Left colon (tissue), 2 donors: Measurements from ENCODE around the gene NOG. TPM values are rescaled to one million over a fixed set of nuclear protein-coding genes. Genes with fewer than 3 reads are reported as not detected.
A peak's percentile ranks its signal among the peaks of the same experiment; 100 is the strongest.

Experiments used
- ATAC-seq: fragments of 200-7000 bp; cut with Tn5 transposase; one replicate; pipeline ENCODE4 v1.9.1; 2020; ENCODE audit warnings: mild to moderate bottlenecking, moderate library complexity
- DNase-seq, 2 donors: peaks; one replicate each; pipeline ENCODE4 v3.0.0-alpha.2; 2020
- intact Hi-C, 2 donors: fragments of 100-400 bp; cut with DNase I in 1 of 2; cut with micrococcal nuclease in 1 of 2; formaldehyde crosslinking; loops; one replicate each; pipeline versions ENCODE4 v1.11.2 to v1.14.0; 2022; cut with DNase I, micrococcal nuclease
- long read RNA-seq: library from polyadenylated mRNA; unstranded; transcript quantifications from one replicate; pipeline ENCODE4 v2.0.0, GENCODE V29; 2021
- total RNA-seq, 2 donors: library from RNA; stranded (reverse); fragmentation: NEBNext Ultra II Directional; extraction: Animal tissue kit (Norgen Biotek cat#: 25700); gene quantifications; one replicate each; pipeline ENCODE4 v1.2.1, GENCODE V29; 2021
- donor health status: DM: no; HTN: no; CAD: no.
- donor health status: DM: yes; HTN: yes; CAD: no.

The NOG gene
- under 1 TPM in 1 of 2 donors, not detected in 1; 0.22 TPM for total RNA-seq
- long read RNA-seq: 0 reads

DNA sequence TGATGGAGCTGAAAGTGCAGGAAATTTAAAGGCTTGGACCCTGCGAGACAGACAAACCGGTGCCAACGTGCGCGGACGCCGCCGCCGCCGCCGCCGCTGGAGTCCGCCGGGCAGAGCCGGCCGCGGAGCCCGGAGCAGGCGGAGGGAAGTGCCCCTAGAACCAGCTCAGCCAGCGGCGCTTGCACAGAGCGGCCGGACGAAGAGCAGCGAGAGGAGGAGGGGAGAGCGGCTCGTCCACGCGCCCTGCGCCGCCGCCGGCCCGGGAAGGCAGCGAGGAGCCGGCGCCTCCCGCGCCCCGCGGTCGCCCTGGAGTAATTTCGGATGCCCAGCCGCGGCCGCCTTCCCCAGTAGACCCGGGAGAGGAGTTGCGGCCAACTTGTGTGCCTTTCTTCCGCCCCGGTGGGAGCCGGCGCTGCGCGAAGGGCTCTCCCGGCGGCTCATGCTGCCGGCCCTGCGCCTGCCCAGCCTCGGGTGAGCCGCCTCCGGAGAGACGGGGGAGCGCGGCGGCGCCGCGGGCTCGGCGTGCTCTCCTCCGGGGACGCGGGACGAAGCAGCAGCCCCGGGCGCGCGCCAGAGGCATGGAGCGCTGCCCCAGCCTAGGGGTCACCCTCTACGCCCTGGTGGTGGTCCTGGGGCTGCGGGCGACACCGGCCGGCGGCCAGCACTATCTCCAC lies at the start of gene NOG:
Gene NOG (plus strand): TSS at position 54 of the 674 bp plus-strand sequence. CDS start 525 bp downstream, at position 579.
- peak; percentile 77 for ATAC-seq
- intact Hi-C loops: loop anchor here (5.0 kb wide), 2 partner anchors 124 to 184 kb away; no protein-coding TSS in a partner anchor
- DNase-seq: peak in 1 of 2 donors; percentile 51

- DNase-seq: no peak
- ATAC-seq: no peak
- intact Hi-C loops: no loop called here
These were observed 48.4 kb upstream of the NOG start for GRCh38 chr17:56545106-56545505.

- DNase-seq: no peak
- intact Hi-C loops: no loop called here
- no peak for ATAC-seq
These were observed 47.6 kb upstream of the NOG start for GRCh38 chr17:56545930-56546329.

DNA sequence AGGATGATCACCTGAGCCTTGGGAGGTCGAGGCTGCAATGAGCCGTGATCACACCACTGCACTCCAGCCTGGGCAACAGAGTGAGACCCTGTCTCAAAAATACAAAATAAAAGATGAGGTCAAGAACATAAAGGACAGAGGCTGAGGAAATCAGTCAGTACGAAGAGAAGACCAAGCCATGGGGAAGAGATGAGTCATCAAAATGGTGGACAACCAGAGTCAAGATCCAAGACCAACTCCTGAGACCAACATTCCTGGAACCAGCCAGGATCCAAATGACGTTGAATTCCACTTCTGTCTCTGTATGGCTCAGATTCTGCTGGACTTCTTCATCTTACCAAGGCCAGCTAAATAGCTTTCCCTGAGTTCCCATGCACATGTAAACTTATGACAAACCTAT lies 44.8 kb upstream of the NOG start:
- no peak for DNase-seq
- no peak for ATAC-seq
- intact Hi-C loops: no loop called here

DNA sequence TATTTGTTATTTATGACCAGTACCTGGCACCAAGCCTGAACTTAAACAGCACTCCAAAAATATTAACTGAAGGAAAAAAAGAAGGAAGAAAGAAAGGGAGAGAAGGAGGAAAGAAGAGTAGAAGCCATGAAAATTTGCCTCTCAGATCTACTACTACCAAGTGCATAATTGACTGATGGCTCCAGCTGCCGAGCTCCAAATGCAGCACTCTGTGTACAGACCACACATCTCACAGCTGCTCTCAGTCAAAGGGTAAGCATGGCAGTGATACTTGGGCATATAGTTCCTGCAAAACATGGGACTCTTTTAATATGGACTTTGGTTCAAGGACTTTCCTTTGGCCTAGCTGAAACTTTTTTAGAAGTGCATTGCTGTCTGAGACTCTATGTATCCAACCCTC lies 44.0 kb upstream of the NOG start:
- ATAC-seq (no peak), DNase-seq (no peak)
- intact Hi-C loops: no loop called here

- no peak for DNase-seq
- intact Hi-C loops: no loop called here
- no peak for ATAC-seq
These were observed 35.8 kb upstream of the NOG start for GRCh38 chr17:56557682-56558081.

DNA sequence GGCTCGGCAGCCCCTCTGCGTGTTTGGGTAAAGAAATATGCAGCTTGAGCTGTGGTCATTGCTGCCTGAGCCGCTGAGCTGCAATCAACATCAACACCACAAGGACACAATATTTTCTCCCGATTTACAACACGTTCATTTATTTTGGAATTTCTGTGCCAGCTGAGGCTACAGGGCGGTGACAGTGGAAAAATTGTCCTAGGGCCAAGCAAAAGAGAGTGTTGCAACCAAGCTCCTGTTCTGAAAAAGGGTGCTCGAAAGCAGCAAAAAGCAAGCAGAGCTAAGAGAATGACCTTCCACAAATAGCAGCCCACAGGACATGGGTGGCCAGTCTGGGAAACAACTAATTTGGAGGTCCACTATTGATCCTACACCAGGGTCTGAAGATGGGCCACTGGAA lies 35.4 kb upstream of the NOG start:
- DNase-seq (no peak), ATAC-seq (no peak)
- intact Hi-C loops: no loop called here

DNA sequence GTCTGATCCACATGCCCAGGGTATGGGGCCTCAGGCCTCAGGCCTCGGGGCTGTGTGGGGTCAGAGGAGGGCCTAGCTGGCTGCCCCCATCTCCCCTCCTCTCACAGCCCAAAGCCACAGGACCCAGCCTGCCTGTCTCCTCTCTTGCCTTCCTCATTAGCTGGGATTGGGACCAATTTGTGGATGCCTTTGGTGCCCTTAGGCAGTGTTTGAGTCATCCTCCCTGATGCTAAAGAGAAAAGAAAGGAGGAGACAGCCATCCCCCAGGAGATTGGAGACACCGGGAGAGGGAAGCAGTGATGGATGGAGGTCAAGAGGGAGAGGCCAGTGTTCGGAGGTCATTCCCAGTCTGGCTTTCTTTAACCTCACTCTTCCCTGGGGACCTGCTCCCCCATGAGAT lies 23.3 kb upstream of the NOG start:
- no peak for DNase-seq
- intact Hi-C loops: no loop called here
- ATAC-seq: no peak

DNA sequence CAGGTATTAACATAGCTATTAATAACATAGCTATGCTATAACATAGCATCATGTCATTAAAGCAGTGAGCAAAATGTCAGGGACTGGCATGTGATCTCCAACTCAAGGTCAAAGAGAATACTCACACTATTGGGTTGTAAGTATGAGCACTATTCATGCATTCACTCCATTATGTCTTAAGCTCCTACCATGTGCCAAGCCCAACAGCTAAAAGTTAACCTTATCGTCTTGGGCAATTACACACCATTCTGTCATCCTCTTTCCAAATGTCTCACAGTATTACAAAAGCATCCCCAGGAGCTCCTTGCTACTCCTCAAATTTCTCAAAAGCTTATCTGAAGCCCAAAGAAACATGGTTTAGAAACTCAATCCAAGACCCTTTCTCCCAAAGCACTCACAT lies 22.0 kb upstream of the NOG start:
- no peak for DNase-seq
- no peak for ATAC-seq
- intact Hi-C loops: no loop called here

DNA sequence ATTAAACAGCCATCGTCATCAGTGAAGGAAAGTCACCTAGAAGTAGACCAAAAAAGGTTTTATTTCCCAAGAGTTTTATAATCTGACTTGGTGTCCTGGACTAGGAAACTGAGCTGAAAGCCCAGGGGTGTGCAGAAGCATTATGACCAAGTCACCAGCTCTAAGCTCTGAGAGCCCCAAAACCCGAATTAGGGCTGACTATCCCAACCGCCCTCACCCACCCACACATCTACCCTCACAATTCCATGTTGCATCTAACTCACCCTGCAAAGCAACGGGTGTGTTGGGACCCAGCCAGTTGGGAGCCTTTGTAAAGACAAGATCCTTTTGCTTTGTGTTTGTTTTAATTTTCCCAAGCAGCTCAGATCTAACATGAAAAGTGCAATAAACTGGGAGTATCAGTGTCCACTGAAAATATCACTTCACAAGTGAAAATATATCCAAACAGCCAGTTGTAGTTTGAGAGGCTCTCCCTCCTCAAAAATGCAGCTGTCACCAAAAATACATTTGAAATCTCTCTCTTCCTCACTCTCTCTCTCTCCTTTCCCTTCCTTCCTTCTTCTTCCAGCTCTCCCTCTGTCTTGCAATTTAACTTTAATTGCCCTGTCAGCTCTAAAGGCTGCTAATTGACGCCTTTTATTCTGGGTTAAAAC lies 16.2 kb upstream of the NOG start:
- ATAC-seq: no peak
- DNase-seq: no peak
- intact Hi-C loops: no loop called here

GRCh38 chr17:56577843-56578204 lies 15.7 kb upstream of the NOG start:
- ATAC-seq: no peak
- DNase-seq: no peak
- intact Hi-C loops: no loop called here

- intact Hi-C loops: no loop called here
- DNase-seq (no peak), ATAC-seq (no peak)
These were observed 11.6 kb upstream of the NOG start for GRCh38 chr17:56581635-56582627.

GRCh38 chr17:56583772-56584171 lies 9.7 kb upstream of the NOG start:
- intact Hi-C loops: no loop called here

GRCh38 chr17:56587298-56587697 lies 6.2 kb upstream of the NOG start:
- ATAC-seq (no peak), DNase-seq (no peak)
- intact Hi-C loops: no loop called here

More at GRCh38 chr17:56583772-56584171, 9.7 kb upstream of the NOG start:
- ATAC-seq (no peak), DNase-seq (no peak)

DNA sequence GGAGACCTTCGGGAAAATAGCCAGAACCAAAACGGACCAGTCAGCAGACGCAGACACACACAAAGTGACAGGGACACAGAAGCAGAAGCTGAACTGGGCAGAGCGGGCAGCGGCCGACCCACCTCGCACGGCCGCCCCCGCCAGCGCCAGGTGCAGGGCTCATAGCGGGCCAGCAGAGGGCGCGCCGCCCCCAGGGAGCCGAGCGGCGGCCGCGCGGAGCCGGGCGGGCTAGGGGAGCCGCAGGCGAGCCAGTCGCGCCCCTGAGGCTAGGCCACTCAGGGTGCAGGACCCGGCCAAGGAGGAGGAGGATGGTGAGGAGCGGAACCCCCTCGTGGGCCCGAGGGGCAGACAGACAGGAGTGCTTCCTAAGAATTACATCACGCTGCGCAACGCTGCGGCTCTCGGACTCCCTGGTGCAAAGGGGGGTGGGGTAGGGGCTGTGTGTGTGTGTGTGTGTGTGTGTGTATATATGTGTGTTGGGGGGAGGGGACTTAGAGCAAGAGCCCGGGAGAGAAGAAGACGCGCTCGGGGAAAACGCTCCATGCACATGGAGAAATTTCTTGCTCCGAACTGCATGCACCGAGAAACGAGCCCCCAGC lies 913 bp upstream of the NOG start:
- ATAC-seq (peak; percentile 76), DNase-seq (peak in 1 of 2 donors; percentile 53)
- intact Hi-C loops: loop anchor here (5.0 kb wide), 2 partner anchors 125 to 185 kb away; no protein-coding TSS in a partner anchor

GRCh38 chr17:56593086-56593645 lies 333 bp upstream of the NOG start:
- ATAC-seq (peak; percentile 72), DNase-seq (peak in 1 of 2 donors; percentile 27)
- intact Hi-C loops: loop anchor here (5.0 kb wide), 2 partner anchors 124 to 184 kb away; no protein-coding TSS in a partner anchor

DNA sequence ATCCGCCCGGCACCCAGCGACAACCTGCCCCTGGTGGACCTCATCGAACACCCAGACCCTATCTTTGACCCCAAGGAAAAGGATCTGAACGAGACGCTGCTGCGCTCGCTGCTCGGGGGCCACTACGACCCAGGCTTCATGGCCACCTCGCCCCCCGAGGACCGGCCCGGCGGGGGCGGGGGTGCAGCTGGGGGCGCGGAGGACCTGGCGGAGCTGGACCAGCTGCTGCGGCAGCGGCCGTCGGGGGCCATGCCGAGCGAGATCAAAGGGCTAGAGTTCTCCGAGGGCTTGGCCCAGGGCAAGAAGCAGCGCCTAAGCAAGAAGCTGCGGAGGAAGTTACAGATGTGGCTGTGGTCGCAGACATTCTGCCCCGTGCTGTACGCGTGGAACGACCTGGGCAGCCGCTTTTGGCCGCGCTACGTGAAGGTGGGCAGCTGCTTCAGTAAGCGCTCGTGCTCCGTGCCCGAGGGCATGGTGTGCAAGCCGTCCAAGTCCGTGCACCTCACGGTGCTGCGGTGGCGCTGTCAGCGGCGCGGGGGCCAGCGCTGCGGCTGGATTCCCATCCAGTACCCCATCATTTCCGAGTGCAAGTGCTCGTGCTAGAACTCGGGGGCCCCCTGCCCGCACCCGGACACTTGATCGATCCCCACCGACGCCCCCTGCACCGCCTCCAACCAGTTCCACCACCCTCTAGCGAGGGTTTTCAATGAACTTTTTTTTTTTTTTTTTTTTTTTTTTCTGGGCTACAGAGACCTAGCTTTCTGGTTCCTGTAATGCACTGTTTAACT lies 1.0 kb downstream of the NOG start:
- DNase-seq (peak in 1 of 2 donors; percentile 7), ATAC-seq (no peak)
- intact Hi-C loops: loop anchor here (5.0 kb wide), 2 partner anchors 123 to 183 kb away; no protein-coding TSS in a partner anchor

DNA sequence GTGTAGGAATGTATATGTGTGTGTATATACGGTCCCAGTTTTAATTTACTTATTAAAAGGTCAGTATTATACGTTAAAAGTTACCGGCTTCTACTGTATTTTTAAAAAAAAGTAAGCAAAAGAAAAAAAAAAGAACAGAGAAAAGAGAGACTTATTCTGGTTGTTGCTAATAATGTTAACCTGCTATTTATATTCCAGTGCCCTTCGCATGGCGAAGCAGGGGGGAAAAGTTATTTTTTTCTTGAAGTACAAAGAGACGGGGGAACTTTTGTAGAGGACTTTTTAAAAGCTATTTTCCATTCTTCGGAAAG lies 1.6 kb downstream of the NOG start:
- ATAC-seq (no peak), DNase-seq (no peak)
- intact Hi-C loops: no loop called here
